CD4-positive, alpha-beta T cell treated with Interleukin-17A for 4 hours (primary cell): ENCODE data around the gene LDLRAD4.

Experiments used
- DNase-seq: peaks from one replicate; pipeline ENCODE4 v3.0.0-alpha.2; 2020; ENCODE audit warnings: mixed read lengths

The LDLRAD4 gene

GRCh38 chr18:13625843-13626543 is 407.4 kb downstream of the LDLRAD4 start:
- peak; percentile 0 for DNase-seq

DNA sequence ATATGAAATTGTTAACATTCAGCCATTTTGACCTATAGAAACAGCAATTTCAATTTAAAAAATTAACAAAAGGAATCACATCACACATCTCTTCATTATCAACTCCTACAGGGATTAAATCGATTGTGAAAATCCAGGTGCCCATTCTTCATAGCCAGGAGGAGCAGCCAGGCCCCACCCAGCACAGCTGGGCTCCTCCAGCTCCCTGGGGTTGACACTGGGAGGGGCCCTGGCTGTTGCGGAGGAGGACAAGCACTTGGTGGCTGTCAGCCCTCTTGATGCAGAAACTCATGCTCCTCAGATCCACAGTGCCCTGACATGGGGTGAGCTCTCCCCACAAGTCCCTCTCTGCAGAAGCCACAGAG is 408.0 kb downstream of the LDLRAD4 start:
- peak; percentile 1 for DNase-seq

DNA sequence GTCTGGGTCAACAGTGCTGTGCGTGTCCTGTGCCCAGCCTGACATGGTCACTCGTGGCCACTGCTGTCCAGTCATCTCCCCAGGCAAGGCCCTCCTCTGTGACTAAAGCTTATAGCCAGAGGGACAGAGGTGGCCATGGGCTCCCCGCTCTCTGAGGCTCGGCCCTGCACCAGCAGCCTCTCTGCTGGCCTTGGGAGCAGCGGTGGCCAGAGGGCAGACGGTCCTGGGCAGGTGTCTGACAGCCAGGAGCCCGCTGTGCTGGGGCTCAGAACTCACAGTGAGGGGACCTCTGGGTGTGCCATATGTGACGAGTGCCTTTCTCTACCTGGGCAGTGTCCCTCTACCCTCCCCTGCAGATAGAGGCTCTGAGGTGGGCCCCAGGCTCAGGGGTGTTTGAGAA is 409.1 kb downstream of the LDLRAD4 start:
- peak; percentile 1 for DNase-seq

DNA sequence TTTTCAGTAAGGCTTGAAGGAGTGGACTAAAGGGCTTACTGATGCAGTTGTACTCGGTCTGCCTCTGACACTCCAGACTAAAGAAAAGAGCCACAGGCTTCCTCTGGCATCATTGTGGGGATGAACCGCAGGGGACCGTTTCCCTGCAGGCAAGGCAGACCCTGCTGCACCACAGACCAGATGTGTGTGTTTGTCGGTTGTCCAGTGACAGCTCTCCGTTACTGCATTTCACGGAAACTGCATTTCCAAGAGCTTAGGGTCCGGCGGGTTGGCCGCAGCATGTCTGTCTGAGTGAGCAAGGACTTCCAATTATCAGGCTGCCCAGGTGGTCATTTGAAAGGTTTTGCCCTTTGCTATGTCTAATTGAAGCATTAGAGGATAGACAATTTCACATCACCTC is 409.7 kb downstream of the LDLRAD4 start:
- peak; percentile 2 for DNase-seq

DNA sequence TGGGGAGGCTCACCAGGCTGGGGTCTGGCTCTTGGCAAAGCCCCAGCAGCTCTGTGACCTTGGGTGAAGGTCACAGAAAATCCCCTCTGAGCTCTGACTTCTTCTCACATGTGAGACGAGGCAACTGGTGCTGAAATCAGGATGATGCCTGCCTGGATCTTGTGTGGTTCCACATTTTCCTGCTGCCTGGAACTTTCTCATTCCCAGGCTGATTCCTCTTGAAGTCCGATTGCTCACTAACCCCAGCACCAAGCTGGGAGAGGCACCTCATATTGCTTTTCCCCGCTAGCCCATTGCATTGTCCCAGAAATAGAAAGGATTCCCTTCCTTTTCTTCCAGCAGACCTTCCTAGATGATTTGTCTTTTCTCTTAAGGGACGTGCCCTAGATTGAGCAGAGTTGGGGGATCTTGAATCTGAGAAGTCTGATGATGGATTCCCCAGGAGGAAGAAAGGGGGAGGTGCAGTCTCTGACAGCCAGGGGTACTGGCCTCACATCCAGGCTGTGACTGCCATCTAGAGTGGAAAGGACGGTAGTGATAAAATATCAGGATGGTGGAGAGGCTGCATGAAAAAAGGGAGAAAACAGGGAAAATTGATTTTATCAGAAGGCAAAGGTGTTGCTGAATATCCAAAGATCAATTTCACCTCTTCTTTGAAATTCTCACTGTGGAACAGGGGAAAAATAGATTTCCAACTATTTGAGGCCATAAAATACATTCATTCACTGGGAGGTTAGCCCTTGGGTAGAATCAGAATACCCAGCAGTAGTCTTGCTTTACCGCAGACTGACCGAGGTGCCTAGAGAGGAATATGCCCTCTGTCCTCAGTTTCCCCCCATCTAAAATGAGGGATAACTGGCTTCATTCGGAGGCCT is 411.5 kb downstream of the LDLRAD4 start:
- DNase-seq = peak; percentile 61

GRCh38 chr18:13630716-13631268 is 412.2 kb downstream of the LDLRAD4 start:
- DNase-seq = peak; percentile 0

DNA sequence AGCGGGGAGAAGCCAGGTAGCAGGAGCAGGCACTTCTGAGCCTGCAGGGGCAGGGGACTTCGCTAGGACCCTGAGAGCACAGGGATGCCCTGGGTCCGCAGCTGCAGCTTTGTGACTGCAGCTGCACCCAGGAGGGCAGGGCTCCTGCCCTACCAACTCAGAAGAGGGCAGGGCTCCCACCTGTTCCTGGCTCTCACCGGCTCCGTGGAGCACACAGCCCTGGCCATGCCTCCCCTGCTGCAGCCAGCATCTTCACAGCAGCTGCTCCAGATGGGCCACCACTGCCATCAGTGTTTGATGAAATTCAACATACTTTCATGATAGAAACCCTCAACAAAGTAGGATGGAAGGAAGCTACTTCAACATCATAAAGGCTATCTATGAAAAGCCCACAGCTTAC is 415.1 kb downstream of the LDLRAD4 start:
- DNase-seq = peak; percentile 0

DNA sequence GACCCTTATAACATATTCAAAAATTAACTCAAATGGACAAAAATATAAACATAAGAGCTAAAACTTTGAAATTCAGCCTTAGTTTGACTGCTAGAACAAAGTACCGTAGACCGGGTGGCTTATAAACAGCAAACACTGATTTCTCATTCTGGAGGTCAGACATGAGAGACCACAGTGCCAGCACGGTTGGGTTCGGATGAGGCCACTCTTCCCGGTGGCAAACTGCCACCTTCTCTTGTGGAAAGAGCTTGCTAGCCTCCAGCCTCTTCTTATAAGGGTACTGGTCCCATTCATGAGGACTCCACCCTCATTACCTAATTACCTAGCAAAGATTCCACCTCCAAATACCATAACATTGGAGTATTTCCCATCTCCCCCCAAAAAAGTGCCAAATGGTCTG is 416.5 kb downstream of the LDLRAD4 start:
- peak; percentile 1 for DNase-seq

GRCh38 chr18:13638719-13639595 is 420.4 kb downstream of the LDLRAD4 start:
- DNase-seq = no peak

GRCh38 chr18:13640266-13640860 is 421.8 kb downstream of the LDLRAD4 start:
- DNase-seq = no peak

- no peak for DNase-seq
These were observed 423.2 kb downstream of the LDLRAD4 start for GRCh38 chr18:13641551-13642439.

- no peak for DNase-seq
These were observed 423.9 kb downstream of the LDLRAD4 start for GRCh38 chr18:13642440-13642827.

- no peak for DNase-seq
These were observed 424.7 kb downstream of the LDLRAD4 start for GRCh38 chr18:13643261-13643751.

DNA sequence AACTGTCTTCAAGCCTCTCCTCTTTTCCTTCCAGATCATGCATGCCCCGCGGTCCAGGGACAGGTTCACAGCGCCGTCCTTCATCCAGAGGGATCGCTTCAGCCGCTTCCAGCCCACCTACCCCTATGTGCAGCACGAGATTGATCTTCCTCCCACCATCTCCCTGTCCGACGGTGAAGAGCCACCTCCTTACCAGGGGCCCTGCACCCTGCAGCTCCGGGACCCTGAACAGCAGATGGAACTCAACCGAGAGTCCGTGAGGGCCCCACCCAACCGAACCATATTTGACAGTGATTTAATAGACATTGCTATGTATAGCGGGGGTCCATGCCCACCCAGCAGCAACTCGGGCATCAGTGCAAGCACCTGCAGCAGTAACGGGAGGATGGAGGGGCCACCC is 426.5 kb downstream of the LDLRAD4 start:
- DNase-seq = no peak

- DNase-seq = no peak
These were observed 428.1 kb downstream of the LDLRAD4 start for GRCh38 chr18:13646633-13647032.

- DNase-seq = no peak
These were observed 429.2 kb downstream of the LDLRAD4 start for GRCh38 chr18:13647761-13648160.

GRCh38 chr18:13649397-13650390 is 431.1 kb downstream of the LDLRAD4 start:
- DNase-seq = no peak

GRCh38 chr18:13653746-13654433 is 435.3 kb downstream of the LDLRAD4 start:
- DNase-seq = no peak

DNA sequence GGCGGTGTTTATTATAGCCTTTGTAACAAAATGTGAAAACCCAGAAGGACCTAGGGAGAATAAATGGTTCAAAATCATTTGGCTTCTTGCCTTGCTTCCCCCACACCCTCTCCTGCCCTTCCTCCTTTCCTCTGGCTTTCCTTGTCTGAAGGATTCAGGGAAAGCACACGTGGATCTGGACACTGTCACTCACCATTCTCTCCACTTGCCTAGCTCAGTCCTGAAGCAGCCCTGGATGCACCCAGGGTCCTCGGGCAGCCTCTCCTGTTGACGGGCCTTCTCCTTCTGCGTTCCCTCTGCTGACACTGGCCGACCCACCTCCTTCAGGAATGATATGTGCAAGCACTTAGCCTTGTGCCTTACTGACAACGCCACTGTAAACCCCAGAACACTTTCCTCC is 439.4 kb downstream of the LDLRAD4 start:
- DNase-seq = no peak
